ENCODE data around the gene UBA52. TPM values are rescaled to one million over a fixed set of nuclear protein-coding genes. Genes with fewer than 3 reads are reported as not detected.

The UBA52 gene
- total and polyA plus RNA-seq, 2 of the 8 experiments (the other 6 are each of a cell fraction or from before 2014, with no cell fraction given), result 1,340 to 5,409 TPM

DNA sequence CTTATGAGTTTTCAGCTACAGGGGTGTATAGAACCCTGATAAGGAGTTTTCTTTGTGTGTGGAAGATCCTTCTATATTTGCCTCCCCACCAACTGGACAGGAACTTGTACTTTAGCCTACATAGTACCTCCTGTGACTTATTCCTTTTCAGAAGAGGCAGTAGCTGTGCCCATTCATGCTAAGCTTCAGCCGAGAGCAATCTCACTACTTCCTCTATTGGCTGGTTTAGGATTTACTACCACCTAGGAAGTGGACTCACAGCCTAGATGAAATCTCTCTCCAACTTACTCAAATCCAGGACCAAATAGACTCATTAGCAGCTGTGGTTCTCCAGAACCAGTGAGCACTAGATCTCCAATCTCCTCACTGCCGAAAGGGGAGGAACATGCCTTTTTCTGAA is 14.6 kb downstream of the UBA52 start (continued):
- TF ChIP-seq, protein P1, sequence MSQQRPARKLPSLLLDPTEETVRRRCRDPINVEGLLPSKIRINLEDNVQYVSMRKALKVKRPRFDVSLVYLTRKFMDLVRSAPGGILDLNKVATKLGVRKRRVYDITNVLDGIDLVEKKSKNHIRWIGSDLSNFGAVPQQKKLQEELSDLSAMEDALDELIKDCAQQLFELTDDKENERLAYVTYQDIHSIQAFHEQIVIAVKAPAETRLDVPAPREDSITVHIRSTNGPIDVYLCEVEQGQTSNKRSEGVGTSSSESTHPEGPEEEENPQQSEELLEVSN (IDR thresholded peaks at IDR 0.05), result no peak
- no peak for TF ChIP-seq CHD1 (IDR thresholded peaks at IDR 0.05; ENCODE audit: low read depth, low read length)
